ENCODE results near the gene GNAI1.

DNA sequence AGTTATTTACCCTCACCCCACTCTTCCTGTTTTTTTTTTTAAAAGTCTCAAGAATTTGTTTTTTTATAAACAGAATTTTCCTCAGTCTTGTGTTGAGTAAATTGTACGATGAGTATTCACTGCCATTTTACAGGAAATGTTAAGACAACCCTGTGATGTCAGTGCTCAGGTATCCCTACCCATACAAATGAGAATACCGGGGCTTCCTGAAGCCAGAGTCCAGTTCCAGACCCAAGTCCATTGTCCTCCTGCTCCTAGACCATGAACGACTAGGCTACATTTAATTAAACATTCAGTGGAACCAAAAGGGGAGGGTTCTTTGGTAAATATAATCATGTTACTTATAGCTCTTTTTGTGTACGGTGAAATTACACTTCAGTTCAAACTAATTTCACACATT lies 79.2 kb downstream of the GNAI1 start:
- TF ChIP-seq, protein P1, sequence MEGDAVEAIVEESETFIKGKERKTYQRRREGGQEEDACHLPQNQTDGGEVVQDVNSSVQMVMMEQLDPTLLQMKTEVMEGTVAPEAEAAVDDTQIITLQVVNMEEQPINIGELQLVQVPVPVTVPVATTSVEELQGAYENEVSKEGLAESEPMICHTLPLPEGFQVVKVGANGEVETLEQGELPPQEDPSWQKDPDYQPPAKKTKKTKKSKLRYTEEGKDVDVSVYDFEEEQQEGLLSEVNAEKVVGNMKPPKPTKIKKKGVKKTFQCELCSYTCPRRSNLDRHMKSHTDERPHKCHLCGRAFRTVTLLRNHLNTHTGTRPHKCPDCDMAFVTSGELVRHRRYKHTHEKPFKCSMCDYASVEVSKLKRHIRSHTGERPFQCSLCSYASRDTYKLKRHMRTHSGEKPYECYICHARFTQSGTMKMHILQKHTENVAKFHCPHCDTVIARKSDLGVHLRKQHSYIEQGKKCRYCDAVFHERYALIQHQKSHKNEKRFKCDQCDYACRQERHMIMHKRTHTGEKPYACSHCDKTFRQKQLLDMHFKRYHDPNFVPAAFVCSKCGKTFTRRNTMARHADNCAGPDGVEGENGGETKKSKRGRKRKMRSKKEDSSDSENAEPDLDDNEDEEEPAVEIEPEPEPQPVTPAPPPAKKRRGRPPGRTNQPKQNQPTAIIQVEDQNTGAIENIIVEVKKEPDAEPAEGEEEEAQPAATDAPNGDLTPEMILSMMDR (IDR thresholded peaks at IDR 0.05), result no peak
- TF ChIP-seq POLR2A (IDR thresholded peaks at IDR 0.05), result no peak

All from tibial nerve (tissue), 3 donors.